Nephron progenitor cell (in vitro differentiated cells): ENCODE data around the gene RGMB.

Experiments used
- DNase-seq: peaks from one replicate; pipeline ENCODE4 v3.0.0; 2021
- H3K27ac Mint-ChIP-seq: 2 replicates; pipeline ENCODE4 v1.8.0; 2021; ENCODE audit warnings: mild to moderate bottlenecking, moderate library complexity, mixed read lengths
- H3K27me3 Mint-ChIP-seq: 2 replicates; pipeline ENCODE4 v1.8.0; 2021; ENCODE audit warnings: mild to moderate bottlenecking, low read depth, mixed read lengths; ENCODE audit not compliant: poor library complexity
- H3K36me3 Mint-ChIP-seq: 2 replicates; pipeline ENCODE4 v1.8.0; 2021; ENCODE audit warnings: low read depth, mixed read lengths
- H3K4me1 Mint-ChIP-seq: 2 replicates; pipeline ENCODE4 v1.8.0; 2021; ENCODE audit warnings: mixed read lengths
- H3K4me3 Mint-ChIP-seq: 2 replicates; pipeline ENCODE4 v1.8.0; 2021; ENCODE audit warnings: mild to moderate bottlenecking, moderate library complexity, mixed read lengths
- H3K9me3 Mint-ChIP-seq: 2 replicates; pipeline ENCODE4 v1.8.0; 2021; ENCODE audit warnings: mild to moderate bottlenecking, moderate library complexity, mixed read lengths
- CTCF ChIP-seq: fragments of 200-600 bp; sonication (generic); IDR thresholded peaks from 2 replicates; pipeline ENCODE4 v1.5.0; 2021; ENCODE audit warnings: antibody characterized with exemption

RGMB gene

GRCh38 chr5:98773464-98774191 is at the start of gene RGMB:
RGMB (plus strand) TSS chr5:98773663; CDS start chr5:98774071, 408 bp downstream.
- peak; percentile 97 for DNase-seq
- Mint-ChIP-seq H3K4me1 (peaks cover 76% of the 10 kb centered on the region), H3K9me3 (no peaks in the 10 kb centered on the region), H3K4me3 (peak within 1 kb of the TSS; percentile 97), H3K27ac (peak within 1 kb of the TSS; percentile 94), H3K36me3 (peaks cover 12% of the 10 kb centered on the region), H3K27me3 (peaks cover 15% of the 10 kb centered on the region)
- TF ChIP-seq CTCF, result no peak

- H3K9me3 Mint-ChIP-seq, result no peaks in the 10 kb centered on the region
- no peak overlapping the region for H3K4me3 Mint-ChIP-seq
- TF ChIP-seq CTCF, result no peak
- H3K4me1 Mint-ChIP-seq, result no peaks in the 10 kb centered on the region
- peaks cover 3% of the 10 kb centered on the region for H3K27me3 Mint-ChIP-seq
- H3K27ac Mint-ChIP-seq, result no peak overlapping the region
- no peaks in the 10 kb centered on the region for H3K36me3 Mint-ChIP-seq
- no peak for DNase-seq
Measured at GRCh38 chr5:98726258-98726657, 47.2 kb upstream of the RGMB start.

GRCh38 chr5:98727686-98728085 is 45.8 kb upstream of the RGMB start:
- H3K4me1 Mint-ChIP-seq, result no peaks in the 10 kb centered on the region
- no peaks in the 10 kb centered on the region for H3K36me3 Mint-ChIP-seq
- no peak overlapping the region for H3K27ac Mint-ChIP-seq
- no peak for TF ChIP-seq CTCF
- DNase-seq, result no peak
- H3K9me3 Mint-ChIP-seq, result no peaks in the 10 kb centered on the region
- peaks cover 3% of the 10 kb centered on the region for H3K27me3 Mint-ChIP-seq
- H3K4me3 Mint-ChIP-seq, result no peak overlapping the region

GRCh38 chr5:98734646-98735045 is 38.8 kb upstream of the RGMB start:
- Mint-ChIP-seq H3K4me1 (no peaks in the 10 kb centered on the region), H3K4me3 (no peak overlapping the region), H3K27me3 (peaks cover 3% of the 10 kb centered on the region), H3K9me3 (peaks cover 25% of the 10 kb centered on the region), H3K27ac (no peak overlapping the region), H3K36me3 (peaks cover 6% of the 10 kb centered on the region)
- TF ChIP-seq CTCF, result no peak
- no peak for DNase-seq

- Mint-ChIP-seq H3K36me3 (peaks cover 6% of the 10 kb centered on the region), H3K9me3 (peaks cover 25% of the 10 kb centered on the region), H3K4me1 (no peaks in the 10 kb centered on the region), H3K4me3 (no peak overlapping the region), H3K27ac (no peak overlapping the region), H3K27me3 (no peaks in the 10 kb centered on the region)
- DNase-seq, result no peak
- TF ChIP-seq CTCF, result no peak
Measured at GRCh38 chr5:98735806-98736507, 37.5 kb upstream of the RGMB start.
